ENCODE measurements around the gene SLC29A2. TPM values are rescaled to one million over a fixed set of nuclear protein-coding genes. Genes with fewer than 3 reads are reported as not detected.
A peak's percentile ranks its signal among the peaks of the same experiment; 100 is the strongest.

SLC29A2 gene
- total and polyA plus RNA-seq, 2 donors (not counting 1 experiment from before 2014, with no cell fraction given): 16.2 to 18.5 TPM

DNA sequence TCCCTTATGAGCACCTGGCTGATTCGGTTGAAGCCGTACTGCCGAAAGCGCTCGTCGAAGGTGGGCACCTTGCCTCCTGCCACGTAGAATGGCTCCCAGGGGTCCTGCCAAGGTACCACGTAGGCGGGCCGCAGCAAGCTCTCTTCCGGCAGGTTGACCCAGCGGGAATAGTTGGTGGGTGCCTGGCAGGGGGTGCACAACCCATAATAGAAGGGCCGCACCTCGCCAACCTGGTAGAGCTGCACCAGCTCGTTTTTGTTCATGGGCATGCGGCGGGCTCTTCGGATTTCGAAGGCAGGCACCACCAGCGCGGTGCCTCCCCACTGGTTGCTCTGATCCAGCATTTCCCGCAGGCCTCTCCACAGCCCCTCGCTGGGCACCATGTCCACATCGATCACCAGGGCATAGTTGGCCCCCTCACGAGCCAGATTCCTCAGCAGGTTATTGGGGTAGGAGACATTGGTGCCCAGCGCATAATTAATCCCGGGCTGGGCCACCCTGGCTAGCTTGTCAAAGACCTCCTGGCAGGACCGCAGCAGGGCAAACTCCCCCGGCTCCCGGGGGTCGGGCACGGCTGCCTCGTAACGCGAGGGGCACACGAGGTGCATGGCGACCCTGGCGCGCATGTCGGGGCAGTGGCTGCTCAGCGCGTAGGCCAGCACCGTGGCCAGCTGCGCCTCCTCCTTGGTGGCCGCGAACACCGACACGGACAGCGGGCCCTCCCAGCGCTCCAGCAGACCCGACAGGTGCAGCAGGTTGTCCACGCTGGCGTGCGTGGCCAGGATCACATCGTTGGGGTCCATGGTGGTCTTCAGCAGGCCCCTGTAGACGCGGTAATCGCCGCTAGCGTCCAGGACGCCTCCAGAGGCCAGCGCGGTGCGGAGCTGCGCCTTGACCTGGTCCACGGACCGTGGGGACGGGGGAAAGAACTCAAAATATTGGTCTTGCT, 24.8 kb downstream of the SLC29A2 start:
- Histone ChIP-seq H2AFZ (ENCODE audit: insufficient read depth, low read depth, low read length, poor library complexity, severe bottlenecking) (peak overlapping the region; percentile 90), H3K27ac (ENCODE audit: low read length in 2 of 2) (peak overlapping the region; percentile 44 to 53), H3K9ac (ENCODE audit: low read length) (peak overlapping the region; percentile 82), H3K27me3 (replicated peaks in 1 of 4; ENCODE audit: control extremely low read depth in 1 of 4, control insufficient read depth in 3 of 4, insufficient read depth in 4 of 4, low read length in 3 of 4) (no peaks in the 10 kb centered on the region), H3K9me3 (ENCODE audit: control extremely low read depth in 1 of 3, control insufficient read depth in 2 of 3, insufficient read depth in 1 of 3, low read length in 2 of 3) (no peaks in the 10 kb centered on the region), H3K4me3 (ENCODE audit: control extremely low read depth in 1 of 5, extremely low read depth in 1 of 5, insufficient read depth in 1 of 5, low read depth in 2 of 5, low read length in 4 of 5) (peak overlapping the region; percentile 45 to 85 (median 78)), H3K79me2 (ENCODE audit: control insufficient read depth, insufficient read depth, low read length) (peaks cover 27% of the 10 kb centered on the region), H3K36me3 (replicated peaks in 1 of 2; ENCODE audit: control extremely low read depth in 1 of 2, control insufficient read depth in 1 of 2, extremely low read depth in 1 of 2, insufficient read depth in 2 of 2, low read length in 1 of 2) (peaks cover 0 to 6% of the 10 kb centered on the region in 2 experiments), H3K4me2 (replicated peaks; ENCODE audit: low read depth, low read length, poor library complexity, severe bottlenecking) (peak overlapping the region; percentile 85), H3K4me1 (ENCODE audit: control insufficient read depth in 2 of 2, insufficient read depth in 2 of 2, low read length in 2 of 2) (peaks cover 19 to 44% of the 10 kb centered on the region in 2 donors), H4K20me1 (ENCODE audit: control insufficient read depth, insufficient read depth, low read length, poor library complexity, severe bottlenecking) (peaks cover 29% of the 10 kb centered on the region)
- Mint-ChIP-seq H3K4me1 (peaks cover 48% of the 10 kb centered on the region), H3K27ac (peak overlapping the region; percentile 96), H3K27me3 (no peaks in the 10 kb centered on the region), H3K9me3 (ENCODE audit: insufficient read depth) (no peaks in the 10 kb centered on the region), H3K4me3 (peak overlapping the region; percentile 83)
- intact Hi-C loops (cut with micrococcal nuclease): loop anchor here (5.0 kb wide), 1 partner anchor 41 kb away; no protein-coding TSS in a partner anchor
- TF ChIP-seq, protein P1, sequence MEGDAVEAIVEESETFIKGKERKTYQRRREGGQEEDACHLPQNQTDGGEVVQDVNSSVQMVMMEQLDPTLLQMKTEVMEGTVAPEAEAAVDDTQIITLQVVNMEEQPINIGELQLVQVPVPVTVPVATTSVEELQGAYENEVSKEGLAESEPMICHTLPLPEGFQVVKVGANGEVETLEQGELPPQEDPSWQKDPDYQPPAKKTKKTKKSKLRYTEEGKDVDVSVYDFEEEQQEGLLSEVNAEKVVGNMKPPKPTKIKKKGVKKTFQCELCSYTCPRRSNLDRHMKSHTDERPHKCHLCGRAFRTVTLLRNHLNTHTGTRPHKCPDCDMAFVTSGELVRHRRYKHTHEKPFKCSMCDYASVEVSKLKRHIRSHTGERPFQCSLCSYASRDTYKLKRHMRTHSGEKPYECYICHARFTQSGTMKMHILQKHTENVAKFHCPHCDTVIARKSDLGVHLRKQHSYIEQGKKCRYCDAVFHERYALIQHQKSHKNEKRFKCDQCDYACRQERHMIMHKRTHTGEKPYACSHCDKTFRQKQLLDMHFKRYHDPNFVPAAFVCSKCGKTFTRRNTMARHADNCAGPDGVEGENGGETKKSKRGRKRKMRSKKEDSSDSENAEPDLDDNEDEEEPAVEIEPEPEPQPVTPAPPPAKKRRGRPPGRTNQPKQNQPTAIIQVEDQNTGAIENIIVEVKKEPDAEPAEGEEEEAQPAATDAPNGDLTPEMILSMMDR (IDR thresholded peaks at IDR 0.05): no peak
- TF ChIP-seq EZH2 (IDR thresholded peaks at IDR 0.05; ENCODE audit: borderline replicate concordance, insufficient read depth, low read depth, low read length, poor library complexity, severe bottlenecking): no peak
- POLR2A ChIA-PET: no interaction called here
- 34% methylated on average over 68 of the region's 68 CpGs for WGBS (ENCODE audit: insufficient coverage)
- DNase-seq: no peak
- ATAC-seq (ENCODE audit: low read depth): no peak
- CTCF ChIA-PET: interaction anchor here (1.0 to 5.2 kb wide), 3 partner anchors 35 to 42 kb away, joined by 3 to 44 read pairs (median 19); no protein-coding TSS in a partner anchor

Measured in B cell (primary cell).